GM19395 (cell line): ENCODE measurements around the gene ENOPH1.
"Not testable (repeated sequence)": the region's sequence is repeated elsewhere in the genome, so short reads cannot be mapped to it uniquely, and the experiment has no call there.

Experiments used
- ATAC-seq: cut with Tn5 transposase; IDR thresholded peaks from one replicate; pipeline ENCODE4 v1.9.1; 2021; ENCODE audit warnings: mild to moderate bottlenecking, moderate library complexity; ENCODE audit not compliant: unreplicated experiment

The ENOPH1 gene

DNA sequence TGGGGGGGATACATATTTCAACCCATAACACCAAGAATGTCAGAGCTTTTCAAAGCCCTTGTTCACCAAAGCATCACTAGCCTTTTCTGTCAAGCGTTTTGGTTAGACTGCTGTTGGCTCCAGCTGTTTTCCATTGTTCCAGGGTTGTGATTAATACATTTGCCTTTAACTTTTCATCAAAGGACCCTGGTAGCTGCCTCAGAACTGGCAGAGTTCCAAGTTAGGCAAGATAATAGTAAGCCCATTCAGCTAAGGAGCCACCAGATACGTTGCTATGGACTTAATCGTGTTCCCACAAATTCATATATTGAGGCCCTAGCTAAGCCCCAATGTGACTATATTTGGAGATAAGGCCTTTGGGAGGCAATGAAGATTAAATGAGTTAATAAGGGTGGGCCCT lies 37.1 kb downstream of the ENOPH1 start:
- no peak for ATAC-seq

- ATAC-seq = no peak
These were observed 39.5 kb downstream of the ENOPH1 start for GRCh38 chr4:82469791-82470345.

- not testable (repeated sequence) for ATAC-seq
These were observed 42.7 kb downstream of the ENOPH1 start for GRCh38 chr4:82473080-82473479.

GRCh38 chr4:82473621-82474164 lies 43.3 kb downstream of the ENOPH1 start:
- ATAC-seq = no peak

DNA sequence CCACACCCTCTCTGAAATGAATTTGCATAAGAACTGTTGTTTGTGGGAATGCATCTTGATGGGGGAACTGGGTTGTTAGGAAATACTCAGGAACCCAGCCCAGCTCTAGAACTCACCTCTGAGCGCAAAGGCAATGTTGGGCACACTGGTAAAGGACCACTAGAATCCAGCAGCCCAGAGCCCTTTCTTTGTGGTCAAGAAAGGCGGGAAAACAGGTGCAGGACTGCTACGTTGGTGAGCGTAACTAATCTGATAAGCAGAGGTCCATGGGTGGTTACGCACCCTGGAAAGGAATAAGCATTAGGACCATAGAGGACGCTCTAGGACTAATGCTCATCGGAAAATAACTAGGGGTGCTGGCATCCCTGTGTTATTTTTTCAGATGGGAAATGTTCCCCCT lies 45.5 kb downstream of the ENOPH1 start:
- ATAC-seq = not testable (repeated sequence)

DNA sequence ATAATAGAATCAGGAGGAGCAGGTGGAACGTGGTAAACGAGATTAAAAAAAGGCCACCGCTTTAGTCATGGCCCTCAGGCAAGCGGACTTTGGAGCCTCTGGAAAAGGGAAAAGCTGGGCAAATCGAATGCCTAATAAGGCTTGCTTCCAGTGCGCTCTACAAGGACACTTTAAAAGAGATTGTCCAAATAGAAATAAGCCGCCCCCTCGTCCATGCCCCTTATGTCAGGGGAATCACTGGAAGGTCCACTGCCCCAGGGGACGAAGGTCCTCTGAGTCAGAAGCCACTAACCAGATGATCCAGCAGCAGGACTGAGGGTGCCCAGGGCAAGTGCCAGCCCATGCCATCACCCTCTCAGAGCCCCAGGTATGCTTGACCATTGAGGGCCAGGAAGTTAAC lies 47.1 kb downstream of the ENOPH1 start:
- not testable (repeated sequence) for ATAC-seq

DNA sequence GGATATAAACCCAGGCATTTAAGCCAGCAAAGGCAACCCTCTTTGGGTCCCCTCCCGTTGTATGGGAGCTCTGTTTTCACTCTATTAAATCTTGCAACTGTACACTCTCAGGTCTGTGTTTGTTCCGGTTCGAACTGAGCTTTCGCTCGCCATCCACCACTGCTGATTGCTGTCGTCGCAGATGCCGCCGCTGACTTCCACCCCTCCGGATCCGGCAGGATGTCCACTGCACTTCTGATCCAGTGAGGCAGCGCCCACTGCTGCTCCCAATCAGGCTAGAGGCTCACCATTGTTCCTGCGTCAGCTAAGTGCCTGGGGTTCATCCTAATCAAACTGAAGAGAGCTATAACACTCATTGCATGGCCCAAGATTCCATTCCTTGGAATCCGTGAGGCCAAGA lies 49.2 kb downstream of the ENOPH1 start:
- no peak for ATAC-seq

DNA sequence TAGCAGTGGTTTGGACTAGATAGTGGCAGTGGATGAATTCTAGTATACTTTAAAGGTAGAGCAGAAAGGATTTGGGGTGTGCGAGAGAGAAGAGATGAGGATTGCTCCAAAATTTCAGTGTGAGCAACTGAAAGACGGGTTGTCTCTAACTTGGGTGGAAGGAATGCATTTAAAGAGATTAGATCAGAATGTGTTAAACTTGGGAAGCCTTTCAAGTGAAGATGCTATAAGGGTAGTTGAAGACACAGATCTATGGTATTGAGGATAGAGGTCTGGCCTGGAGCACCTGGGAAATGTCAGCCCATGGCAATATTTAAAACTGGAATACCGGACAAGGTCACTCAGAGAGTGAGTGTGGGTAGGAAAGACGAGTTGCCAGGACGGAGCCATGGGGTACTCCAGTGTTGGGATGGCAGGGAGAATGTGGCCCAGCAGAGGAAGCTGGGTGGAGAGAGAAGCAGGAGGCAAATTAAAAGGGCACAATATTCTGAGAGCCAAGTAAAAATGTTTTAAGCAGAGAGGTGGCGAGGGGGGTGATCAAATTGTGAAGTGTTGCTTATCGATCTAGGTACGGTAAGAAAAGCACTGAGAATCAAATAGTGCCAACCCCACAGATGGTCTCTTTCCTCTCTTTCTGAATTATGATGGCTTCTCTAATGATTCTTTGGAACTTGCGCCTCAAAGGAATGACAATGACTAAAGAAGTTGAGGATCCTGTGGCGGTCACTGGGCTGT lies 50.5 kb downstream of the ENOPH1 start:
- no peak for ATAC-seq

DNA sequence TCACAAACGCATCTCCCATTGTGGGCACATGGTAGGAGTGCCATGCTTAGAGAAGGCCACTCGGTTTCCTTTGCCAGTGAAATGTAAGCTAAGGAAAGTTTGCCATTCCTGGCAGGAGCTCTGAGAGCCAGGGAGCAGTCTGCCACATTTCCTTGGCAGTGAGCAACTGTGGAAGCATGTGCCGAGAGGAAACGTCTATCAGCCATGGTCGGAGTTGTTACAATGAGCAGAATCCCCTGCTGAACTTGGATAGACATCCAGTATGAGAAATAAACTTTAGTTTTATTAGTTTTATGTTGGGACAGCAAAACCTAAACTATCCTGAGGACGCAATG lies 51.1 kb downstream of the ENOPH1 start:
- ATAC-seq = no peak

GRCh38 chr4:82482387-82482786 lies 52.0 kb downstream of the ENOPH1 start:
- no peak for ATAC-seq

- no peak for ATAC-seq
These were observed 54.8 kb downstream of the ENOPH1 start for GRCh38 chr4:82484996-82485783.

DNA sequence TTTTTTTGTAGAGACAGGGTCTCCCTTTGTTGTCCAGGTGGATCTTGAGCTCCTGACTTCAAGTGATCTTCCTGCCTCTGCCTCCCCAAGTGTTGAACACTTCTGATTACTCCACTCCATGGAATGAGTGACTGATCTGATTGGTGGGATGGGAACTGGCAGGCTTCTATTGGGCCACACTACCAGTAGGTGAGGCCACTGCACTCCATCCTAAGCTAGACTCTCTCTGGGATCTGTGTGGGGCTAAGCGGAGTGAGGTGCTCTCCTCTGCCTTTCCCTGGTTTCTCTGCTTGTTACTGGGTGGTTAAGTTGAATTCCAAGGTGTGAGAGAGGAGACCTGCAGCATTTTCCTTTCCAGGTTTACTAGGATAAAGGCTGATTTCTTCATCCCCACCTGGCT lies 58.7 kb downstream of the ENOPH1 start:
- ATAC-seq = no peak

GRCh38 chr4:82489987-82490386 lies 59.6 kb downstream of the ENOPH1 start:
- no peak for ATAC-seq

- no peak for ATAC-seq
These were observed 61.0 kb downstream of the ENOPH1 start for GRCh38 chr4:82491251-82491960.

- ATAC-seq = no peak
These were observed 63.5 kb downstream of the ENOPH1 start for GRCh38 chr4:82493721-82494425.

DNA sequence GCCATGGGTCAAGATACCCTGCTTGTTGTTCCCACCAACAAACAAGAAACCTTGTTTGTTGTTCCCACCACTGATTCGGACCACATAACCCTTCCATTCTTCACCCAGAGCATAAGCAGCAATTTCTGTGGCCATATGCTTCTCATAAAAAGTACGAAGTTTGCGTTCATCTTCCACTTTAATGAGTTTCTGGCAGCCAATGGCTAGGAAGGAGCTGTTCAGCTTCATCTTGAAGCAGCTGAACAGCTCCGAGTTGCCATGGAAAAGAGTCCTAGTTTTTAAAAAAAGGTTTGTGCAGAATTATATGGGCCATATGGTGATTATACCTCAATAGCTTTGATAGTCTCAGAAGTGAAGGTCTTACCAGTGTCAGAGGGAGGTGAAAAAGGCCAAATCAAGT lies 65.3 kb downstream of the ENOPH1 start:
- no peak for ATAC-seq

GRCh38 chr4:82496349-82496748 lies 66.0 kb downstream of the ENOPH1 start:
- no peak for ATAC-seq

GRCh38 chr4:82499738-82500434 lies 69.5 kb downstream of the ENOPH1 start:
- ATAC-seq = no peak

DNA sequence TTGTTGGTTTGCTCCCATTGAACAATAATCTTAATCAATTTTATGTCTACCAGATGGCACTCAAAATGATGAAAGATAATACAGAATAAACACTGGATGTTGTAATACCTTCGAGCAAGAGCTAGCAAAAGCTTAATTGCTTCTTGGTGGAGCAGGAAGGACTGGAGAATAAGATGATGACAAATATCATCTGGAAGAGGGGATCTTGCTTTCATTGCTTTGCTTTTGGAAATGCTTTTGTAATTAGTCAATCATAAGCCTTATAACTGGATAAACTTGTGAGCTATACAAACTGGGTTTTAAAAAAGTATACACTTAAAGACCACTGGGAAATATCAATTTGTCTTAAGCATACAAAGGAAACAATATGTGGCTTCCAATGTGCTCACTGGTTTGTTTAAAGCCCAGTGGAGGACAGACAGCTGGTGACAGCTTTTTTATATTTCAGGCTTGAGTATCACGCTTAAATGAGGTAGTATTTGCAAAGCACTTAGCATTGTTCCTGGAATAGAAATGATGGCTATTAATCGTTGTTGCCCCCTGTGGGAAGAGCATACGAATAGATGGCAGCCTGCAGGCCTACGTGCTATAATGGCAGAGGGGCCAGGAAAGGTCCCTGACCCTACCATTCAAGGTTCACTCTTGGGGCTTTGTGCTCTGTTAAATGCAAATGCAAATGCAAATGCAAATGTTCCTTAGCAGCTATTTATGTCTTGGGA lies 70.2 kb downstream of the ENOPH1 start:
- ATAC-seq = no peak

- ATAC-seq = no peak
These were observed 70.7 kb downstream of the ENOPH1 start for GRCh38 chr4:82501154-82501442.
